ENCODE data around the gene UMOD.
"Not testable (repeated sequence)": the region's sequence is repeated elsewhere in the genome, so short reads cannot be mapped to it uniquely, and the experiment has no call there.

UMOD gene

DNA sequence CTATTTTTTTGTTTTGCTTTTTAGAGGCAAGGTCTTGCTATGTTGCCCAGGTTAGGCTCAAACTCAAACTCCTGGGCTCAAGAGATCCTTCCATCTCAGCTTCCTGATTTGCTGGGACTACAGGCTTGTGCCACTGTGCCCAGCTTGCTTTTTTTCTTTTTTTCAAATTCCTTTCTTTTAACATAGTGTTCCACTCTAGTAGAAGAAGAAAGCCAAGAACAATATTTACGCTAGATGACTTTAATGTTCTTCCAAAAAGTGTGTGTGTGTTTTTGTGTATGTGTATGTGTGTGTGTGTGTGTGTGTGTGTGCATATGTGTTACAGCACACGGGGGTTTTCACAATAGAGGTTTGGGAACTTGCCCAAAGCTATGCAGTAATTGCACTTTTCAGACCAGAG, 10.7 kb upstream of the UMOD start:
- DNase-seq, result no peak

DNA sequence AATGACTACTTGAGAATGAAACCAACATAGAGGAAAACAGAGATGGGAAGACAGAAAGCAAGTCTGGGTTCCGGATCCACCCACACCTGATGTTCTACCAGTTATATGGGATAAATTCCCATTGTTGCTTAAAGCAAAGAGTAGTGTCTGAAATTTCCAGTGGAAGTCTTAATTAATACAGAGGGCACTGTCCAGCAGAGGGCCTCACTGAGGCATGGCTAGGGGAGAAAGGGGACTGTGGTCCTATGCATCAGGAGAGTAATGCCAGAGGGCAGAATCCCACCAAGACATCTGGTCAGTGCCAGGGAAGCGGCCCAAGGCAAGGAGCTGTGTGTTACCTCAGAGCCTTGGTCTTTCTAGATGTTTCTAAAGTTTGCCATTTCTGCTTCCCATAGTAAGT, 7.5 kb upstream of the UMOD start:
- no peak for DNase-seq

DNA sequence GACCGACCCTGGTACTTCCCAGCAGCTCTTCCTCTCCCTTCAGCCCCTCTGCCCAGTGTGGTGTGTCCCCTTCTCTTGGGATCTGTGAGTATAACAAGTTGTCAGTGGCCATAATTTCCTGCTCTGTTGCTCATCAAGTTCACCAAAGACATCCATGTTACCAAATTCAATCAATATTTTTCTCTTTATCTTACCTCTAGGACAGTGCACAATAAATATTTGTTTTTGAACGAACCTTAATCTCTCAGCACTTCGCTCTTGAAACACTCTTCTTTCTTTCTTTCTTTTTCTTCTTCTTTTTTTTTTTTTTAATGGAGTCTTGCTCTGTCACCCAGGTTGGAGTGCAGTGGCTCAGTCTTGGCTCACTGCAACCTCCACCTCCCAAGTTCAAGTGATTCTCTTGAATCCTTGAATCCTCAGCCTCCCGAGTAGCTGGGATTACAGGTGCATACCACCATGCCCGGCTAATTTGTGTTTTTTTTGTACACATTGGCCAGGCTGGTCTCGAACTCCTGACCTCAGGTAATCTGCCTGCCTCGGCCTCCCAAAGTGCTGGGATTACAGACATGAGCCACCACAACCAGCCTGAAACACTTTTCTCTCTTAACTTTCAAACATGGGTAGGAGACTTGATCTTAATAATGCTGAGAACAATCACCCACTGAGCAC, 2.7 kb upstream of the UMOD start:
- DNase-seq, result no peak

DNA sequence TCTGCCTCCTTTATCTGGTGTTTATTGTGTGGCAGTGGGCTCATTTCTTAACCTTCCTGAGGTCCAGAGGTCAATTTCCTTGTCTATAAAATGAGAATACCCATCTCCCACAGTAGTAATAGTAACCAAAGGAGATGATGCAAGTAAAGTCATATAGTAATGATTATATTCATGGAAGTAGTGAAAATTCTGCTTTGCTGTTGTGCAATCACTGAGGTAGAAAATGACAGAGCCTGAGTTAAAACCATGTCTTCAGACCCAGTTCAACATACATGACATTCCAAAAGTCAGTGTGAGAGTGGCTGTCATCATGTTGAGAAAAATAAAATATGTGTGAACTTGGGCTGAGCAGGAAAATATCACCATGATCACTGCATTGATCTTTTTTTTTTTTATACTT, 864 bp upstream of the UMOD start:
- DNase-seq, result no peak

DNA sequence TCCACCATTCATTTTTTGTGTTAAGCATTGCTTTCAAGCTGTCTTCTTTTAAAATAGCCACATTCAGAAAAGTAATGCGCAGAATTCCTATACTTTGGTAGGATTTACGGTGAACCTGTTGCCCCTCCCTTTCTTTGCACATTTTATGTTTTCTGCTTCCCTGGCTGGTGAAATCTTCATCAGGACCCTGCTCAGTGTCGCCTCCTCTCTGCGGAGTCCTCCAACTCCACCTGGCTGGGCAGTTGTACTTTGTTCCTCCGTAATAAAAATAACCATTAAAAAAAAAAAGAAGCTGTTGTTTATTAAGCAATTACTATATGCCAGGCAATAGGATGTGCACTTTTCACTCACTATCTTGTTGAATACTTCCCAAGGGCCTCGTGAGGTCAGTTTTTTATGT, 2.9 kb downstream of the UMOD start:
- no peak for DNase-seq

DNA sequence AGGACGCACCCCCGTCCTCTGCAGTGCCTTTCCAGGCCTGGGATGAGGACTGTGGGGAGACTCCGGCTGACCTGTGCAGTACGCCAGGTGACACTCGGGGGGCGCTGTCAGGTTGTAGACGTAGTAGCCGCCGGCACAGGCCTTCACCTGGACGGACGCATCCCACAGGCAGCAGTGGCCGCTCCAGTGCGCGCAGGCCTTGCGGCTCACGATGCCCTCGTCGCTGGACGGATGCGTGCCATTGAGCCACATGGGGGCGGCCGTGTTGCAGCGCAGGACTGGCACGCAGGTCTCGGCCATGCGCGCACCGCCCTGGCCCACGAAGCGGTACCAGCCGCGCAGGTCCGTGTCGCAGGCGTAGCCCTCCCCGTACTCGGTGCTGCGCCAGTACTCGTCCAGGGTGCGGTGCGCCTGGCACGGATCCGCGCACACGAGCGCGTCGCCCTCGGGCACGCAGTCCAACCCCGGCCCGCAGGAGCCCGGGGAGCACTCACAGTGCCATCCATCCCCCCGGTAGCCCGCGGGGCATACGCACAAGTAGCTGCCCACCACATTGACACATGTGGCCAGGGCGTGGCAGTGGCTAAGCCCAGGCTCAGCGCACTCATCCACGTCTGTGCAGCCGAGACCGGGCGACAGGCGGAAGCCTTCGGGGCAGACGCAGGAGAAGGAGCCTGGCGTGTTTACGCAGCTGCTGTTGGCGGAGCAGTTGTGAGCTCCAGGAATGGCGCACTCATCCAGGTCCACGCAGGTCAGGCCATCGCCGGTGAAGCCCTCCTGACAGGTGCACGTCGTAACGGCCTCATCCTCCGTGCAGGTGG, 3.9 kb downstream of the UMOD start:
- no peak for DNase-seq

DNA sequence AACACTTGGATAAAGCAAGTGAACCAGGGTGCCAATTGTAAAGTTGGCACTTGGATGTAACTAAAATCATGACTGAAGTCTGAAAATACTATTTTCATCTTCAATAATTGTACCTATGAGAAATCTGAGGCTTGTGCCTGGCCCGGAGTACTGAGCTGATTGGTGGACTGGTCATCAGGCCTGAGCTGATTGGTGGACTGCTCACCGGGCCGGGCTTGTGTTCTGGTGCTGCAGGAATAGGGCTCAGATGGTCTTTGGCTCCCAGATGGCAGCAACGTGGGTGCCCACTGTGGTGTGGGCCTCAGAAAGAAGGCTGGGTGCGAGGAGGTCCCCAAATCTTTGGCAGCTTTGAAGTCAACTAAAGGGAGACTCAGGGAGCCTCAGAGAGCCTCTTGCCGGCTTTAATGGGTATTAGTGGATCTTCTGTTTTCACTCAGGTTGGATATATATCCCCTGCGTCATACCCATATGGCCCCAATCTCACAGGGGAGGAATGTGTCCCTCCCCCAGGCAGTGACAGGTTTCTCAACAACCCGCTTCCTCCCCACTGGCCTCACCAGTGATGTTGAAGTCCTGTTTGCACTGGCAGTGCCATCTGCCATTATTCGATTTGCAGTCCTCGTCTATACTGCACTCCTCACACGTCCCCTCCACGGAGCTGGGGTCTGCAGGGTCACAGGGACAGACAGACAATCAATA, 4.7 kb downstream of the UMOD start:
- no peak for DNase-seq

DNA sequence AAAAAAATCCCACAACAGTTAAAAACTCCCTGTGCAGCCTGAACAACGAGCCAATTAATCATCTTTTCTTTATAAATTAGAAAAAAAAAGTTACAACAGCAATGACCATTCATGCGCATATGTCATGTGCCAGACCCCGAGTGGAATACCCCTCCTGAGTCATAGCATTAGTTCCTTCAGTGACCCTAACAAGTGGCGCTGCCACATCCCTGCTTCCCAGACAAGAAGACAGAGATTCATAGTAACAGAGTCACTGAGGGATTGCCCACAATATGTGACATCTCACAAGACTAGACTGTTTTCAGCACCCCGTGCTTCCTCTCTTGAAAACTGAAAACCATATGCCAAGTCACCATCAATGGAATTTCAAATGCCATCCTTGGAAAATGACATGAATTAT, 7.9 kb downstream of the UMOD start:
- no peak for DNase-seq

DNA sequence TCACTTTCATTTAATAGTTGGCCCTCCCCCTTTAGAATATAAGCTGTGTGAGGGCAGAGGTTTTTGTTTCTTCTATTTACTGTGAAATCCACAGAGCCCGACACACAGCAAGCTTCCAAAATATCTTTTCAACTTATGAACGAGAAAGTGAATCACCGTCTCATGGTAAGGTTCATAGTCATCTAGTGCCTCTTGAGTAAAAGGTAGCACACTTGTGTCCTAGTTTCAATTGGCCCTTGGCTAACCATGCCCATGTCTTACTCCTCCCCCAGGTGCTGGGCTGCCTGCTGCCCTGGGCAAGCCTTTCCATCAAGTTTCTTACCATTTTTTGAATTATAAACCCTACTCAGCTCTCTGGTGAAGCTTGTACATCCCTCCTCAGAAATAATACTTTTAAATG, 12.8 kb downstream of the UMOD start:
- no peak for DNase-seq

DNA sequence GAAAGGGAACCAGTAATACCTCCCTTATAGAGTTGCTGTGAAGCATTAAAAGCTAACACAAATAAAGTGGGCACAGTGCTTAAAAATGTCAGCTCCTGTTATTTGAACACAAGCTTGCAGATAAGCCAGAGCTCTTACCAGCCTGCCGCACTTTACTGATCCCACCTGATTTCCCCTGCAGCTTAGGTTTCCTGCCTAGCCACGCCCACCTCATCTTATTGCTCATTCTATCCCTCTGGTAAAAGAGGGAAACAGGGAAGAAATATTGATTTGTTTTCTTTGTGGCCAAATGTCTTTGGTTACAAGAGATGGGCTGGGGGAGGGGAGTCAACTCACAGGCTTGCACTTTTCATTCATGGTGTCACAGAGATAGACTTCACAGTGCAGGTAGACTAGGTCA, 15.6 kb downstream of the UMOD start:
- DNase-seq, result no peak

DNA sequence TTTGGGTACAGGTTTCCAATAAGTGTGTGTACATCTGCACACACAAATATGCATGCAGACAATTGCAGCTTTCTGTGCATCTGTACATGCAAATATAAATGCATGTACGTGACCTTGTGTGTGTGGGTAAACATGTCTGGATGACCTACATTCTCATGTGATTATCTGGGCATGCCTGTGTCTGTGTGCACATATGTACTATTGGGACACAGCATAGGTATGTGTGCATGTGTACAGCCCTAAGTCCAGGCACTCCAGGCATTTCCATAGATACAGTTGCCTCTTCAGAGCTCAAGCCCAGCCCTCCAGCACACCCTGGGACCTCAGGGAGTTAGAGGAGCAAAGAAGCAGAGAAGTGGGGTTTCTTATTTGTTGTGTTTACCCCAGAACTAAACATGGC, 18.1 kb downstream of the UMOD start:
- DNase-seq, result no peak

DNA sequence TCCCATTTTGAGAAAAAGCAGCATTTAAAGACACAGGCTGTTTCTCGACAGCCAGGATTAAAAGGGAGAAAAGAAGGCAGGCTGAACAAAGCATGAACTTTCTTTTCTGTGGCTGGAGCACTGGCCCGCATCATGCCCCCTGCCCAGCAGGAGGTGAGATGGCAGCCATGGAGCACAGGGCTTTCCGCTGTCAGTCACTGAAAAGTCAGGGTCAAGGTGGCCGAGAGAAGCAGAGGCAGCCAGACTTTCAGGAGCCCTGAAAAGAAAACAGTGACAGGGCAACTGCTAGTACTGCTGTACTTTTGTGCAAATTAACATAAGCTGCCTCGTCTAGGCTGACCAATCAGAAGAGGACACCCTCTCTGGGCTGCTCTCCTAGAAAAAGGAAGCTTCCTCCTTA, 19.4 kb downstream of the UMOD start:
- DNase-seq, result no peak

DNA sequence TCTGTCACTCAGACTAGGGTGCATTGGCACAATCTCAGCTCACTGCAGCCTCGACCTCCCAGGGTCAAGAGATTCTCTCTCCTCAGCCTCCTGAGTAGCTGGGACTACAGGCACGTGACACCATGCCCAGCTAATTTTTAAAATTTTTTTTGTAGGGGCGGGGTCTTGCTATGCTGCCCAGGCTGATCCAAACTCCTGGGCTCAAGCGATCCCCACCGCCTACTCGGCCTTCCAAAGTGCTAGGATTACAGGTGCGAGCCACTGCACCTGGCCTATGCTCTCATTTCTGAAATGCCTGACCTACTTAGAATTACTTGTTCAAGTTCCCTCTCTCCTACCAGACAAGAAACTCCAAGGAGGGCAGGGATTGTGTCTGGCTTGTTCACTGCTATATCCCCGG, 20.1 kb downstream of the UMOD start:
- no peak for DNase-seq

DNA sequence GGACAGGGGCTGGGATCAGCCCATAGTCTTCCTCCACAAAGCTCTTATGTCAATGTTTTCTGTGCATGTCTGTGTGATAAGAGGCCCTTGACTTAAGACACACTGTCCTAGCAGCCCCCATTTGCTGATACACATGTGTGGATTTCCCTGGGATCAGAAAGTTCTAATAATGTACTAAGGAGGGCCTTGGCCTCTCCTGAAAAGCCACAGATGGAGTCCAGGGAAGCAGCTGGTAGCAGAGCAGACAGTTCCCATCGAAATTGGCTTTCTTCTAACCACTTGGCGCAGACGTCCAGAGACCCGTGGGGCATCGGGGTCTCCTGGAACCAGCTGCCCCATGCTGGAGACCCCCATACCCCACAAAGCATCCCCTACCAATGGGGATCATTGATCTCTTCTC, 20.9 kb downstream of the UMOD start:
- DNase-seq, result no peak

DNA sequence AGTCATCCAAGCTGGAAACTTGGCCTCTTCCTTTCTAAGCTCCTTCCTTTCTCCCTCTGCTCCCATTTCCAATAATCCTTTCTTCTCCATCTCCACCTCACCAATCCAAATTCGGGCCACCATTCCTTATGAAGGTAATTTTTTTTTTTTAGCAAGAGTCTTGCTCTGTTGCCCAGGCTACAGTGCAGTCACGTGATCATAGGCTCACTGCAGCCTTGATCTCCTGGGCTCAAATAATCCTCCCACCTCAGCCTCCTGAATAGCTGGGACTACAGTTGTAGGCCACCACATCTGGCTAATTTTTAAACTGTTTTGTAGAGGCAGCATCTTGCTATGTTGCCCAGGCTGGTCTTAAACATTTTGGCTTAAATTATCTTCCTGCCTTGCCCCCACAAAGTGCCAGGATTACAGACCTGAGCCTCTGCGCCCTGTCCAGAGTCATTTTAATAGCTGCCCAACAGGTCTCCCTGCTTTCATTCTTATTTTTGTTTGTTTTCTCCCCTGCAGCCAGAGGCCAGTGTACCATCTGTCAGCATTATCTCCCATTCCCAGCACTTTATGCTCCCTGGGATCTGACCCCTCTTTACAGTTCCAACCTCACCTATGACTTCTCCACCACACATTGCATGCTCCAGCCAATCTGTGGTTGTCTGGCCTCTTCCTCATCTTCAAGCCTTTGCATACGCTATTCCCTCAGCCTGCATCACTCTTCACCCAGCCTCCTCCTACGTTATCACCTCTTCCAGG, 22.9 kb downstream of the UMOD start:
- DNase-seq, result no peak

DNA sequence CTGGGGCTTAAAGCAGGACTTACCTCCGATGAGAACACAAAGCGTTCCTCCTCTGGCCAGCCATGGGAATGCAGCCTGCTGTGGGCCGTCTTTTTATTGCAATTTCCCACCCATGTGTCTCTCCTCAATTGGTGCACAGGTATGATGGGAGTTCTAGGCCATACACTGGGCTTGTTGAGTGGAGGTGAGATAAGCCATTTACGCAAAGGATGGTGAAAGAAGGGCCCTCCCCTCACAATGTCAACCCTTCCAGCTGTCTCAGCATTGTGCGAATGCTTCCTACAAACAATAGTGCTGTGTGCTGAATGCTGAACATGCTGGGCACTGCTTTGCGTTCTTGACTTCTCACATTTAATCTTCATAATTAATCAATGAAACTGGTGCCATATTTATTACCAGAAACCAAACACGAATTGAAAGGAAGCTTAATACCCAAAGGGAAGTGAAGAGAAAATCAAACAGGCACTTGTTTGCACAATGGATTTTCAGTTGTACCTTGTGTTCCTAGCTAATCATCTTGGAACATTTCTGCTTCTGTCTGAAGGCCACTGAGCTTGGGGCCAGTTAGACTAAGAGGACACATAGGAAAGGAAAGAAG, 25.0 kb downstream of the UMOD start, which contains the start of gene GP2:
Gene GP2, minus strand, starts transcription at position 70 of the 598 bp plus-strand sequence. CDS start 1,082 bp downstream, outside the sequence.
- no peak for DNase-seq

DNA sequence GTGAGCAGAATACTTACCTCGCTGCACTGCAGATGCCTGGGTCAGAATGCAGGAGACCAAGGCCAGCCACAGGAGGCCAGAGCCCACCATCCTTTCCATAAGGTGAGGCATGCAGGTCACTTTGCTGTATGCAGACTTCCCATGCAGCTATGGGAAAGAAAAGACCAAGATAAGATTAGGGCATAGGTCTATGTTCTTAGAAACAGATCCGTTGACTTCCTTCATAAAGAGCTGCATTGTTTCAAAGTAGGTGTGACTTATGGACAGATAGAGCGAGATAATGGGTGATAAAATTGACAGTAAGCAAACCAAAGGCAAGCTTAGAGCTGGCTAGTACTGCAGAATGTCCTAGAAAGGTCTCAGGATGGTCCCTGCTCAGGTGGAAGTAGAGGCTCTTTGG, 26.2 kb downstream of the UMOD start:
- DNase-seq, result no peak

DNA sequence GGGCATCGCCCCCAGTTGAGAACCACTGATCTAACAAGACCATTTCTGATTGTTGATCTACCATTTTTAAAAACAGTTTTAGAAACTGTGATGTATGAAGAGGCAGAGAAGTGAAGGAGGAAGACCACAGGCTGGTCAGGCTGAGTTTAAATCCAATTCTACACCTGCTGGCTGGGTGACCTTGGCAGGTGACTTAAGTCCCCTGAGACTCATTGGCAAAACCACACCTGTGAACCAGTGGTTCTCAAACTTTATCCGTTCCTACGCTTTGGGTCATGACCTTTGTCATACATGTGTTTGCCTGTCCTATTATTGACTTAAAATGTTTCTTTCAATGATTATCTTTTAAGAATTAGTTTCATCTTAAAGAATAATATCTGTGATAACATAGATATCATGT, 27.5 kb downstream of the UMOD start:
- DNase-seq, result no peak

DNA sequence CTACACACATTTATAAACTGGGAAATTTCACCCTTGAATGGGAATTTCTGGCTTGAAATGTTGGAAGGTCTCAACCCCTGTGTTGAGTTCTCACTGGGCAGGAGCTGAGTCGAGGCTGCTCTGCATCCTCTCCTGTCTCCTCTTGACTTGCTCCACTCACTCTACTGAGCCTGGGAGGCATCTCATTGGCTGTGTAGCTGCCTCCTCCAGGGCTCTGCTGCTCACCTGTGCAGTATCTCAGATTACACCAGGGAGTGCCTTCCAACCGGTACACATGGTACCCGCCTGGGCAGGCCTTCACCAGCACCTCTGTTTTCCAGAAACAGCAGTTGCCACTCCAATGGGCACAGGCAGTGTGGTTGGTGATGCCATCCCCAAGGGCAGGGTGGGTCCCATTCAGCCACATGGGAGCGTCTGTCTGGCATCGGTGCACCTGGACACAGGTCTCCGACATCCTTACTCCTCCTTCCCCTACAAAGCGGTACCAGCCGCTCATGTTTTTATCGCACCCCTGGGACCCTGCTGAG, 28.9 kb downstream of the UMOD start:
- no peak for DNase-seq

DNA sequence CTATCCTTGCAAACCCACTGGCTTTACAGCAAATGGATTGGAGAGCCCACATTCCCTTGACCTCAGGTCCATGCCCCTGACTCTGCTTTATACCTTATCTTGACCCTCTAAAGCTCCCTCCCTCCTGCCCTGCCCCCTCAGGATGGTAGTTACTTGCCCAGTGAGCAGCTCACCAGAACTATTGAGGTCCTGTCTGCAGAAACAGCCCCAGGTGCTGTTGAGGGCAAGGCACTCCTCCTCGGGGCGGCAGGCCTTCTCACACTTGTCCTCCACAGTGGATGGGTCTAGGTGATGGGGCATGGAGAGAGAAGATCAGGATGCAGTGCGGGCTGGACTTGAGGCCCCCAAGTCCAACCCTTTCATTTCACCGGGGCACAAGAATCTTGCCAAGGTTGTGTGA, 29.8 kb downstream of the UMOD start:
- DNase-seq, result no peak

DNA sequence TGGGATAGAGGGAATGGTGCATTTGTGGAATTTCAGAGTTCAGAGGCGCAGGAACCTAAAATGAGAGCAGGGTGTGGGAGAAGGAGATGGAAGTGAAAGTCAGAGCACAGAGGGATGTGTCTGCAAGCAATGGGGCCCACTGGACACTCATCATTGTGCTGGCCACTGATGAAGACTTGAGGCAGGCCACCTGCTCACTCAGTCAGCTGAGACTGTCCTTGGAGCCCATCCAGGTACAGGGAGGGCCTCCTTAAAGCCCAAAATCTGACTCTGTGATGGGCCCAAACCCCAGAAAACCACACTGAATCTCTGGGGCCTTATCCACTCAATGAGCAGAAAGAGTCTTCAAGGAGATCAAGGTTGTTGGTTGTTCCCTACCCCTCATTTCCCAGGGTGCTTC, 30.8 kb downstream of the UMOD start:
- no peak for DNase-seq

DNA sequence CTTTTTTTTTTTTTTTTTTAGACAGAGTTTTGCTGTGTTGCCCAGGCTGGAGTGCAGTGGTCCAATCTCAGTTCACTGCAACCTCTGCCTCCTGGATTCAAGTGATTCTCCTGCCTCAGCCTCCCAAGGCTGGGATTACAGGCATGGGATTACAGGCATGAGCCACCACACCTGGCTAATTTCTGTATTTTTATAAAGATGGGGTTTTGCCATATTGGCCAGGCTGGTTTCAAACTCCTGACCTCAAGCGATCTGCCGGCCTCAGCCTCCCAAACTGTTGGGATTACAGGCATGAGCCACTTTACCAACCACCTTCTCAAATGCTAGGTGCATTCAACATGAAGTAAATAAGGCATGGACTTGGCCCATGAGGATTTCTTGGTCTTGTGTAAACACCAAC, 31.5 kb downstream of the UMOD start:
- not testable (repeated sequence) for DNase-seq

Data from C1 segment of cervical spinal cord (tissue), 14 donors.